Neuron (in vitro differentiated cells): Measurements from ENCODE around the gene CDH4.

Experiments used
- H2AFZ ChIP-seq: one replicate; pipeline ENCODE4 v1.6.1; 2013; ENCODE audit warnings: low read depth, mild to moderate bottlenecking, inconsistent platforms, low read length, moderate library complexity
- H3K27me3 ChIP-seq: one replicate; pipeline ENCODE4 v1.6.1; 2013; ENCODE audit warnings: low read length; ENCODE audit not compliant: insufficient read depth
- H3K36me3 ChIP-seq: one replicate; pipeline ENCODE4 v1.6.1; 2013; ENCODE audit warnings: low read length; ENCODE audit not compliant: insufficient read depth
- H3K4me1 ChIP-seq: one replicate; pipeline ENCODE4 v1.6.1; 2013; ENCODE audit warnings: low read length; ENCODE audit not compliant: insufficient read depth
- H3K4me3 ChIP-seq: 2 replicates; pipeline ENCODE4 v1.5.1; 2013; ENCODE audit warnings: mild to moderate bottlenecking, low read length, moderate library complexity
- H3K9me3 ChIP-seq: one replicate; pipeline ENCODE4 v1.6.1; 2013; ENCODE audit warnings: low read length

The CDH4 gene

GRCh38 chr20:61411743-61412142 lies 159.7 kb downstream of the CDH4 start:
- H3K4me1 ChIP-seq, result peaks cover 10% of the 10 kb centered on the region
- no peaks in the 10 kb centered on the region for H3K9me3 ChIP-seq
- no peaks in the 10 kb centered on the region for H3K36me3 ChIP-seq
- no peaks in the 10 kb centered on the region for H3K27me3 ChIP-seq
- no peak overlapping the region for H3K4me3 ChIP-seq
- H2AFZ ChIP-seq, result no peak overlapping the region

GRCh38 chr20:61413752-61414151 lies 161.7 kb downstream of the CDH4 start:
- Histone ChIP-seq H3K4me3 (no peak overlapping the region), H3K9me3 (no peaks in the 10 kb centered on the region), H3K27me3 (no peaks in the 10 kb centered on the region), H3K36me3 (no peaks in the 10 kb centered on the region), H3K4me1 (peaks cover 10% of the 10 kb centered on the region), H2AFZ (no peak overlapping the region)

GRCh38 chr20:61414455-61414991 lies 162.5 kb downstream of the CDH4 start:
- H3K4me3 ChIP-seq, result no peak overlapping the region
- peaks cover 10% of the 10 kb centered on the region for H3K4me1 ChIP-seq
- no peaks in the 10 kb centered on the region for H3K36me3 ChIP-seq
- no peak overlapping the region for H2AFZ ChIP-seq
- H3K9me3 ChIP-seq, result no peaks in the 10 kb centered on the region
- no peaks in the 10 kb centered on the region for H3K27me3 ChIP-seq

GRCh38 chr20:61416546-61416945 lies 164.5 kb downstream of the CDH4 start:
- Histone ChIP-seq H3K4me3 (no peak overlapping the region), H3K4me1 (peaks cover 10% of the 10 kb centered on the region), H3K9me3 (peaks cover 6% of the 10 kb centered on the region), H2AFZ (no peak overlapping the region), H3K36me3 (no peaks in the 10 kb centered on the region), H3K27me3 (no peaks in the 10 kb centered on the region)

GRCh38 chr20:61417221-61417941 lies 165.3 kb downstream of the CDH4 start:
- no peak overlapping the region for H3K4me3 ChIP-seq
- no peak overlapping the region for H2AFZ ChIP-seq
- peaks cover 6% of the 10 kb centered on the region for H3K9me3 ChIP-seq
- no peaks in the 10 kb centered on the region for H3K27me3 ChIP-seq
- no peaks in the 10 kb centered on the region for H3K36me3 ChIP-seq
- H3K4me1 ChIP-seq, result peaks cover 10% of the 10 kb centered on the region

GRCh38 chr20:61419010-61419409 lies 166.9 kb downstream of the CDH4 start:
- Histone ChIP-seq H3K4me1 (peaks cover 9% of the 10 kb centered on the region), H3K4me3 (no peak overlapping the region), H3K9me3 (peaks cover 6% of the 10 kb centered on the region), H3K27me3 (no peaks in the 10 kb centered on the region), H3K36me3 (no peaks in the 10 kb centered on the region), H2AFZ (no peak overlapping the region)

GRCh38 chr20:61419501-61419900 lies 167.4 kb downstream of the CDH4 start:
- Histone ChIP-seq H2AFZ (no peak overlapping the region), H3K4me3 (no peak overlapping the region), H3K36me3 (no peaks in the 10 kb centered on the region), H3K27me3 (no peaks in the 10 kb centered on the region), H3K4me1 (peaks cover 4% of the 10 kb centered on the region), H3K9me3 (peaks cover 6% of the 10 kb centered on the region)

GRCh38 chr20:61420056-61420455 lies 168.0 kb downstream of the CDH4 start:
- Histone ChIP-seq H3K36me3 (no peaks in the 10 kb centered on the region), H3K9me3 (peaks cover 6% of the 10 kb centered on the region), H3K4me3 (no peak overlapping the region), H3K27me3 (no peaks in the 10 kb centered on the region), H3K4me1 (no peaks in the 10 kb centered on the region), H2AFZ (no peak overlapping the region)

GRCh38 chr20:61420781-61421180 lies 168.7 kb downstream of the CDH4 start:
- no peaks in the 10 kb centered on the region for H3K4me1 ChIP-seq
- H3K27me3 ChIP-seq, result no peaks in the 10 kb centered on the region
- peaks cover 6% of the 10 kb centered on the region for H3K9me3 ChIP-seq
- H2AFZ ChIP-seq, result no peak overlapping the region
- H3K36me3 ChIP-seq, result no peaks in the 10 kb centered on the region
- H3K4me3 ChIP-seq, result no peak overlapping the region

- Histone ChIP-seq H3K4me1 (peaks cover 9% of the 10 kb centered on the region), H3K4me3 (no peak overlapping the region), H3K36me3 (no peaks in the 10 kb centered on the region), H3K27me3 (no peaks in the 10 kb centered on the region), H2AFZ (no peak overlapping the region), H3K9me3 (peaks cover 6% of the 10 kb centered on the region)
These were observed 170.8 kb downstream of the CDH4 start for GRCh38 chr20:61422636-61423425.

- H3K27me3 ChIP-seq, result no peaks in the 10 kb centered on the region
- no peak overlapping the region for H2AFZ ChIP-seq
- H3K9me3 ChIP-seq, result peaks cover 6% of the 10 kb centered on the region
- no peaks in the 10 kb centered on the region for H3K36me3 ChIP-seq
- peaks cover 9% of the 10 kb centered on the region for H3K4me1 ChIP-seq
- H3K4me3 ChIP-seq, result no peak overlapping the region
These were observed 172.1 kb downstream of the CDH4 start for GRCh38 chr20:61424011-61424627.

GRCh38 chr20:61424628-61425420 lies 172.8 kb downstream of the CDH4 start:
- peaks cover 6% of the 10 kb centered on the region for H3K9me3 ChIP-seq
- H3K36me3 ChIP-seq, result no peaks in the 10 kb centered on the region
- H3K4me1 ChIP-seq, result peaks cover 9% of the 10 kb centered on the region
- no peak overlapping the region for H2AFZ ChIP-seq
- no peak overlapping the region for H3K4me3 ChIP-seq
- H3K27me3 ChIP-seq, result no peaks in the 10 kb centered on the region
